Lower lobe of right lung (tissue), 2 donors: ENCODE measurements around the gene NTN3. TPM values are rescaled to one million over a fixed set of nuclear protein-coding genes. Genes with fewer than 3 reads are reported as not detected.

Experiments
- ATAC-seq, 2 donors: fragments of 200-7000 bp; cut with Tn5 transposase; one replicate each; pipeline ENCODE4 v1.9.1; 2020 to 2022; ENCODE audit warnings: mild to moderate bottlenecking in 2 of 2, moderate library complexity in 2 of 2
- DNase-seq: peaks from one replicate; pipeline ENCODE4 v3.0.0-alpha.2; 2020
- H3K27ac ChIP-seq: fragments of 200-600 bp; one replicate; pipeline ENCODE4 v1.8.0; 2022
- H3K27me3 ChIP-seq: fragments of 200-600 bp; one replicate; pipeline ENCODE4 v1.8.0; 2022; ENCODE audit warnings: low read depth
- H3K36me3 ChIP-seq: fragments of 200-600 bp; one replicate; pipeline ENCODE4 v1.8.0; 2022; ENCODE audit warnings: mild to moderate bottlenecking
- H3K4me1 ChIP-seq: fragments of 200-600 bp; one replicate; pipeline ENCODE4 v1.8.0; 2022
- H3K4me3 ChIP-seq: fragments of 200-600 bp; one replicate; pipeline ENCODE4 v1.8.0; 2022; ENCODE audit warnings: mild to moderate bottlenecking
- H3K9me3 ChIP-seq: fragments of 200-600 bp; one replicate; pipeline ENCODE4 v1.8.0; 2022
- intact Hi-C: fragments of 100-400 bp; cut with DNase I; formaldehyde crosslinking; loops from one replicate; pipeline ENCODE4 v1.11.0; 2022
- total RNA-seq: library from RNA; stranded (reverse); fragmentation: NEBNext Ultra II Directional; extraction: Animal tissue kit (Norgen Biotek cat#: 25700); gene quantifications from one replicate; pipeline ENCODE4 v1.2.1, GENCODE V29; 2021
- TF ChIP-seq, protein P1 (sequence below): fragments of 200-600 bp; IDR thresholded peaks from one replicate; pipeline ENCODE4 v1.8.0; 2022; ENCODE audit warnings: antibody characterized with exemption, mild to moderate bottlenecking
- donor health status: DM: no; HTN: yes; CAD: no; lungs with severe emphysema.

The NTN3 gene
- total RNA-seq, 1 donor from 2014 or later, result 0.24 TPM

DNA sequence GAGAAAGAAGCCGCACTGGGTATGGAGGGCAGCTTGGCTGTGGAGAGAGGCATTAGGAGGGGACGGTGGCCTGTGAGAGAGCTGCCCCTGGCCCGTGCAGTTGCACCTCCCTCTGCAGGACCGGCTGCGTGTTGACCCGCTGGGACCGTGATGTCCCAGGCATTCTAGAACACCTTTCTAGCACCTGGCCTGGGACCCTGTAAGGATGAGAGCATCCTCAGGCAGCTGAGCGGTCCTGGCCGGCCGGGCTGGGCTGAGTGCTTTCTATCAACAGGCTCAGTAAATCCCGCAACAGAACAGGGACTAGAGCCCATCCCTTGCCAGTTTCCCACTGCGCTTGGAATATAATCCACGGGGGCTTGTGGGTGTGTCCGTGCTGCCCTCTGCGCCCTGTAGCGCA is 18.5 kb downstream of the NTN3 start:
- Histone ChIP-seq H3K27ac (no peak overlapping the region), H3K27me3 (no peaks in the 10 kb centered on the region), H3K4me1 (peaks cover 34% of the 10 kb centered on the region), H3K9me3 (no peaks in the 10 kb centered on the region), H3K4me3 (no peak overlapping the region), H3K36me3 (no peaks in the 10 kb centered on the region)
- TF ChIP-seq, protein P1, sequence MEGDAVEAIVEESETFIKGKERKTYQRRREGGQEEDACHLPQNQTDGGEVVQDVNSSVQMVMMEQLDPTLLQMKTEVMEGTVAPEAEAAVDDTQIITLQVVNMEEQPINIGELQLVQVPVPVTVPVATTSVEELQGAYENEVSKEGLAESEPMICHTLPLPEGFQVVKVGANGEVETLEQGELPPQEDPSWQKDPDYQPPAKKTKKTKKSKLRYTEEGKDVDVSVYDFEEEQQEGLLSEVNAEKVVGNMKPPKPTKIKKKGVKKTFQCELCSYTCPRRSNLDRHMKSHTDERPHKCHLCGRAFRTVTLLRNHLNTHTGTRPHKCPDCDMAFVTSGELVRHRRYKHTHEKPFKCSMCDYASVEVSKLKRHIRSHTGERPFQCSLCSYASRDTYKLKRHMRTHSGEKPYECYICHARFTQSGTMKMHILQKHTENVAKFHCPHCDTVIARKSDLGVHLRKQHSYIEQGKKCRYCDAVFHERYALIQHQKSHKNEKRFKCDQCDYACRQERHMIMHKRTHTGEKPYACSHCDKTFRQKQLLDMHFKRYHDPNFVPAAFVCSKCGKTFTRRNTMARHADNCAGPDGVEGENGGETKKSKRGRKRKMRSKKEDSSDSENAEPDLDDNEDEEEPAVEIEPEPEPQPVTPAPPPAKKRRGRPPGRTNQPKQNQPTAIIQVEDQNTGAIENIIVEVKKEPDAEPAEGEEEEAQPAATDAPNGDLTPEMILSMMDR, result no peak
- DNase-seq (no peak), ATAC-seq (no peak)
- intact Hi-C loops, result no loop called here

DNA sequence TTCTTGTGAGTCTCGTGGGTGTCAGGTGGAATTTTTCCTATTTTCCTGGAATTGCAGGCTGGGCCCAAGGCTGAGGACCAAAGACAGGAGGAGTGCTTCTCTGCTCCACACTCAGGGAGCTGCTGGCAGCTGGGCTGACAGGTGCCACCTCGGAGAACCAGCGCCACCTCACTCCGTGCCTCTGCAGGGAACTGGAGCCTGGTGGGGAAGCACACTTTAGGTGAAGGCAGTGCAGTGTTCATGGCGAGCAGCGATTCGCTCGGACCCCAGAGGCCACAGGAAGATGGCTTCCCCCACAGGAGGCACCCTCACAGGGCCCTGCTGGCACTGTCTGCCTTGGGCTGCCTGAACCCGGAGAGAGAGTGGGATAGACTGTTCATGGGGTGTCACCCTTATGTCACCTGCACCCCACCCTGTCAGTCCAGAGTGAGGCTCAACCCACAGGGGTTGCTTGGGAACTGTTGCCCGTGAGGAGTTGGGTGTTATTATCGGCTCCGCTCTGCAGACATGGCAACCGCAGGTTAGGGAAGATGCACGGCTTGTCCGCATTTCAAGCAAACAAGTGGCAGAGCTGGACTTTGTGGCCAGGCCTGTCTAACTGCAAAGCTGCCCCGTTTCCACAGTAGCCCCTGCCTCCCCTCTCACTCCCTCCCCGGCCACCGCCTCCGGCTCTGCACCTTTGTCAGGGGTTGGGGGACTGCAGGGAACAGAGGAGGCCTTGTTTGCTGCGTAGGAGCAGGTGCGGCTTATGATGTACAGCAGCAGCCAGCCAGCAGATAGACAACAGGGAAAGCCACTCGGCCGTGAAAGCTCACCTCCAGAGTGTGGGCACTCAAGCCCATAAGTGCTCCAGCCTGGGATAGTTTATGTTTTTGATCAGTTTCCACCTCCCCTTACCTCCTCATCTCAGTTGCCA is 19.4 kb downstream of the NTN3 start:
- Histone ChIP-seq H3K4me3 (no peak overlapping the region), H3K27ac (no peak overlapping the region), H3K36me3 (no peaks in the 10 kb centered on the region), H3K9me3 (no peaks in the 10 kb centered on the region), H3K4me1 (peaks cover 31% of the 10 kb centered on the region), H3K27me3 (no peaks in the 10 kb centered on the region)
- DNase-seq, result no peak
- ATAC-seq, result no peak
- intact Hi-C loops, result no loop called here
- TF ChIP-seq, protein P1, result no peak

DNA sequence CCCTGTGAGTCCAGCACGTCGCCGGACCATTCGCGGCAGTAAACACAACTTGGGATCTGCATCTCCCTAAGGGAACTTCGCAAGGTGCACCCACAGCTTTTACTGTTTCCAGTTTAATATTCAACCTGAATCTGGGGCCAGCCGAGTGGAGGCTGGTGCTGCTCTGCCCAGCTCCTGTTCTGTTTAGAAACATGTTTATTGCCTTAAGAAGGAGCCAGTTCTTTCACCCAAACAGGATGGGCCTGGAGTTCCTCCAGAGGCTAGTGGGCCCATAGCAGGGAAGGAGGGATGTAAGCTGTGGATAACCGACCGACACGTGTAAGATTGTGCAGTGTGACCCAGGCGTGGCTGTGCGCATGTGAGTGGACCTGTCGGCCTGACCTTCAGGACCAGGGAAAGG is 21.2 kb downstream of the NTN3 start:
- peaks cover 14% of the 10 kb centered on the region for H3K36me3 ChIP-seq
- no peak overlapping the region for H3K4me3 ChIP-seq
- H3K4me1 ChIP-seq, result peaks cover 24% of the 10 kb centered on the region
- intact Hi-C loops, result no loop called here
- no peak overlapping the region for H3K27ac ChIP-seq
- H3K9me3 ChIP-seq, result no peaks in the 10 kb centered on the region
- DNase-seq (no peak), ATAC-seq (no peak)
- H3K27me3 ChIP-seq, result no peaks in the 10 kb centered on the region
- TF ChIP-seq, protein P1, result no peak

DNA sequence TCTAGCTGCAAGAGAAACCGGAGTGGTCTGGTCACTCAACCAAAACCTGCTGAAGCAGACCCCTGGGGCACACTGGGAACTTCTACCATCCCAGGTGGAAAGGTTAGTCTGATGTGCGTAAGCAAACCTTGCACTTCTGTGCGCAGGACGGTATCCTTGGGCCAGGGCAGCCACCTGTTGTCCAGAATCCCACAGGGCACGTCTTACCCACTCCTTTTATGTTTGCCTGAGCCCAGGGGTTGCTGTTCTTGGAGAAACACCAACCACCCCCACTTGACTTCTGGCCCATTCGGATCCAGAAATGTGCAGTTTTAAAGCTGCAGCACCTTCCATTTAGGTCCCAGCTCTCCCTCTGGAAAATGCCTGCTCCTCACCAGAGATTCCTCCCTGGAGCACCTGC is 22.5 kb downstream of the NTN3 start:
- peak overlapping the region; percentile 20 for H3K27ac ChIP-seq
- DNase-seq (no peak), ATAC-seq (peak; percentile 69 to 78)
- H3K36me3 ChIP-seq, result peaks cover 18% of the 10 kb centered on the region
- H3K9me3 ChIP-seq, result no peaks in the 10 kb centered on the region
- intact Hi-C loops, result no loop called here
- no peaks in the 10 kb centered on the region for H3K27me3 ChIP-seq
- TF ChIP-seq, protein P1, result no peak
- no peak overlapping the region for H3K4me3 ChIP-seq
- peaks cover 30% of the 10 kb centered on the region for H3K4me1 ChIP-seq

DNA sequence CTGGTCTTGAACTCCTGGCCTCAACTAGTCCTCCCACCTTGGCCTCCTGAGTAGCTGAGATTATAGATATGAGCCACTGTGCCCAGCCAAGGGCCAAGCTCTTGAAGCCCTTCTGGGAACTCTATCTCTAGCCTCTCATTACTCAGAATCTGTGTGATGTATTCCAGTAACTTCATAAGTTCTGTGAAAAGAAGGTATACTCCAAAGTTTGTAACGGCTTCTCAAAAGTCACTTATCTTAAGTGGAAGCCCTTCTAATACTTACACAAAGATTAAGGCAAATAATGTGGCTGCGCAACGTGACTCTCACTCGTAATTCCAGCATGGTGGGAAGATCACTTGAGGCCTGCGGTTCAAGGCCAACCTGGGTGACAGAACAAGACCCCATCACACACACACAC is 23.5 kb downstream of the NTN3 start:
- no peaks in the 10 kb centered on the region for H3K27me3 ChIP-seq
- H3K4me3 ChIP-seq, result no peak overlapping the region
- H3K9me3 ChIP-seq, result no peaks in the 10 kb centered on the region
- peaks cover 40% of the 10 kb centered on the region for H3K4me1 ChIP-seq
- ATAC-seq (peak; percentile 65 to 84), DNase-seq (no peak)
- peak overlapping the region; percentile 33 for H3K27ac ChIP-seq
- H3K36me3 ChIP-seq, result peaks cover 26% of the 10 kb centered on the region
- TF ChIP-seq, protein P1, result no peak
- intact Hi-C loops, result no loop called here
